SK-N-SH treated with all-trans-retinoic acid at 6 μM for 48 hours (cell line): Measurements from ENCODE around the gene ZMYND11.

ENCODE experiments used
- ATAC-seq: fragments of 200-7000 bp; cut with Tn5 transposase; 3 replicates; pipeline ENCODE4 v1.9.1; 2020; ENCODE audit warnings: mild to moderate bottlenecking, moderate library complexity
- ARNTL ChIP-seq: fragments of 450-650 bp; formaldehyde crosslinking; IDR thresholded peaks from 2 replicates; pipeline ENCODE4 v1.5.0; 2020; ENCODE audit warnings: low read depth, mild to moderate bottlenecking, moderate library complexity, borderline replicate concordance
- BACH2 ChIP-seq: fragments of 250-450 bp; sonication (Bioruptor Pico); IDR thresholded peaks from 2 replicates; pipeline ENCODE4 v1.9.0; 2021; ENCODE audit warnings: mild to moderate bottlenecking, borderline replicate concordance
- CSDC2 ChIP-seq: fragments of 250-450 bp; sonication (Bioruptor Pico); IDR thresholded peaks from 2 replicates; pipeline ENCODE4 v1.5.0; 2020; ENCODE audit warnings: mild to moderate bottlenecking, moderate library complexity
- ESRRG ChIP-seq: fragments of 250-450 bp; sonication (Bioruptor Pico); IDR thresholded peaks from 2 replicates; pipeline ENCODE4 v1.6.1; 2021; ENCODE audit warnings: mild to moderate bottlenecking
- GLIS3 ChIP-seq: fragments of 250-450 bp; sonication (Bioruptor Pico); IDR thresholded peaks from 2 replicates; pipeline ENCODE4 v1.5.0; 2020; ENCODE audit warnings: mild to moderate bottlenecking, moderate library complexity
- ISL1 ChIP-seq: fragments of 250-450 bp; sonication (Bioruptor Pico); IDR thresholded peaks from 2 replicates; pipeline ENCODE4 v2.1.2; 2022; ENCODE audit warnings: mild to moderate bottlenecking, moderate library complexity
- OSR1 ChIP-seq: fragments of 250-450 bp; sonication (Bioruptor Pico); IDR thresholded peaks from 2 replicates; pipeline ENCODE4 v1.8.0; 2022; ENCODE audit warnings: moderate library complexity, mild to moderate bottlenecking, inconsistent platforms
- PATZ1 ChIP-seq: fragments of 250-450 bp; sonication (Bioruptor Pico); IDR thresholded peaks from 2 replicates; pipeline ENCODE4 v1.8.0; 2020; ENCODE audit warnings: mild to moderate bottlenecking, moderate library complexity, borderline replicate concordance
- POU6F1 ChIP-seq: fragments of 250-450 bp; sonication (Bioruptor Pico); IDR thresholded peaks from 2 replicates; pipeline ENCODE4 v1.8.0; 2021; ENCODE audit warnings: low read depth, mild to moderate bottlenecking, moderate library complexity, borderline replicate concordance
- PPARA ChIP-seq: fragments of 250-450 bp; sonication (Bioruptor Pico); IDR thresholded peaks from 2 replicates; pipeline ENCODE4 v1.5.0; 2020; ENCODE audit warnings: mild to moderate bottlenecking, borderline replicate concordance
- RARB ChIP-seq: fragments of 250-450 bp; sonication (Bioruptor Pico); IDR thresholded peaks from 2 replicates; pipeline ENCODE4 v1.8.0; 2021; ENCODE audit warnings: mild to moderate bottlenecking, moderate library complexity
- SNAI2 ChIP-seq: fragments of 250-450 bp; sonication (Bioruptor Pico); IDR thresholded peaks from 2 replicates; pipeline ENCODE4 v1.5.0; 2020; ENCODE audit warnings: mild to moderate bottlenecking, moderate library complexity
- TCF4 ChIP-seq: fragments of 250-450 bp; sonication (Bioruptor Pico); IDR thresholded peaks from 2 replicates; pipeline ENCODE4 v1.8.0; 2021; ENCODE audit warnings: mild to moderate bottlenecking, moderate library complexity, borderline replicate concordance
- TOX ChIP-seq: fragments of 250-450 bp; sonication (Bioruptor Pico); IDR thresholded peaks from 2 replicates; pipeline ENCODE4 v1.8.0; 2021; ENCODE audit warnings: mild to moderate bottlenecking, moderate library complexity, borderline replicate concordance
- TSHZ2 ChIP-seq: fragments of 250-450 bp; sonication (Bioruptor Pico); IDR thresholded peaks from 2 replicates; pipeline ENCODE4 v1.5.0; 2020; ENCODE audit warnings: mild to moderate bottlenecking, moderate library complexity
- ZC3H10 ChIP-seq: fragments of 250-450 bp; sonication (Bioruptor Pico); IDR thresholded peaks from 2 replicates; pipeline ENCODE4 v1.5.1; 2021; ENCODE audit warnings: mild to moderate bottlenecking, moderate library complexity
- ZFP3 ChIP-seq: fragments of 250-450 bp; sonication (Bioruptor Pico); IDR thresholded peaks from 2 replicates; pipeline ENCODE4 v1.5.0; 2020; ENCODE audit warnings: mild to moderate bottlenecking, moderate library complexity
- ZFP30 ChIP-seq: fragments of 450-650 bp; formaldehyde crosslinking; IDR thresholded peaks from 2 replicates; pipeline ENCODE4 v1.5.0; 2022; ENCODE audit warnings: mild to moderate bottlenecking, moderate library complexity
- ZNF565 ChIP-seq: fragments of 450-650 bp; formaldehyde crosslinking; conservative IDR thresholded peaks from 2 replicates; pipeline ENCODE4 v1.5.0; 2020; ENCODE audit warnings: low read depth, mild to moderate bottlenecking, moderate library complexity
- ZNF70 ChIP-seq: fragments of 450-650 bp; formaldehyde crosslinking; IDR thresholded peaks from 2 replicates; pipeline ENCODE4 v1.5.0; 2020; ENCODE audit warnings: mild to moderate bottlenecking, moderate library complexity
- ZNF8 ChIP-seq: fragments of 450-650 bp; formaldehyde crosslinking; IDR thresholded peaks from 2 replicates; pipeline ENCODE4 v1.5.0; 2020; ENCODE audit warnings: mild to moderate bottlenecking, moderate library complexity
- TF ChIP-seq, protein P1 (sequence below): fragments of 250-450 bp; sonication (Bioruptor Pico); IDR thresholded peaks from 2 replicates; pipeline ENCODE4 v1.5.1; 2020; ENCODE audit warnings: low read depth, mild to moderate bottlenecking, moderate library complexity

ZMYND11 gene

DNA sequence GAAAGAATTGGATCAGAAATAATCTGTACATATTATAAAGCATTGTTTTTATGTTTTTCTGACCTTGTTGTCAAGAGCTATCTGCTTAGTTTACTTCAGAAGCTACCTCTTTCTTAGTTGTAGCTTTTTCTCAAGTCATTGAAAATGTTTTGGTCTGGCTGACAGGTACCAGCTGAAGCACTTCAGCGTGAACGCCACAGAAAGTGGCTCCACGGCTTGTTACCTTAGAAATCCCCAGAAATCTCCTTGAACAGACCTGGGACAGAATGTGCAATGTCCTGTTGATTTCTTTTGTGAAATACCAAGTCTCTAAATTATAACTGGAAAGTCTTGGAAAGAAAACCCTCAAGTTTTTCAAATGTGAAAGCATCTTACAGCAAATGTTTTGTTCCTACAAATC is 96.8 kb downstream of the ZMYND11 start:
- TF ChIP-seq PATZ1 (CRISPR knock-in tag) (no peak), ZFP30 (CRISPR knock-in tag) (no peak), TSHZ2 (CRISPR knock-in tag) (no peak), ZC3H10 (no peak), ZNF70 (no peak), ZNF565 (CRISPR knock-in tag) (no peak), ARNTL (no peak), ZFP3 (CRISPR knock-in tag) (no peak), TCF4 (no peak), ESRRG (CRISPR knock-in tag) (no peak), OSR1 (CRISPR knock-in tag) (no peak), CSDC2 (CRISPR knock-in tag) (no peak), TOX (CRISPR knock-in tag) (no peak), GLIS3 (CRISPR knock-in tag) (no peak), PPARA (CRISPR knock-in tag) (no peak)
- TF ChIP-seq, protein P1, sequence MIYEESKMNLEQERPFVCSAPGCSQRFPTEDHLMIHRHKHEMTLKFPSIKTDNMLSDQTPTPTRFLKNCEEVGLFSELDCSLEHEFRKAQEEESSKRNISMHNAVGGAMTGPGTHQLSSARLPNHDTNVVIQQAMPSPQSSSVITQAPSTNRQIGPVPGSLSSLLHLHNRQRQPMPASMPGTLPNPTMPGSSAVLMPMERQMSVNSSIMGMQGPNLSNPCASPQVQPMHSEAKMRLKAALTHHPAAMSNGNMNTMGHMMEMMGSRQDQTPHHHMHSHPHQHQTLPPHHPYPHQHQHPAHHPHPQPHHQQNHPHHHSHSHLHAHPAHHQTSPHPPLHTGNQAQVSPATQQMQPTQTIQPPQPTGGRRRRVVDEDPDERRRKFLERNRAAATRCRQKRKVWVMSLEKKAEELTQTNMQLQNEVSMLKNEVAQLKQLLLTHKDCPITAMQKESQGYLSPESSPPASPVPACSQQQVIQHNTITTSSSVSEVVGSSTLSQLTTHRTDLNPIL (CRISPR knock-in tag) = no peak
- TF ChIP-seq, all 23 proteins: peak for 0
- no peak for ATAC-seq

DNA sequence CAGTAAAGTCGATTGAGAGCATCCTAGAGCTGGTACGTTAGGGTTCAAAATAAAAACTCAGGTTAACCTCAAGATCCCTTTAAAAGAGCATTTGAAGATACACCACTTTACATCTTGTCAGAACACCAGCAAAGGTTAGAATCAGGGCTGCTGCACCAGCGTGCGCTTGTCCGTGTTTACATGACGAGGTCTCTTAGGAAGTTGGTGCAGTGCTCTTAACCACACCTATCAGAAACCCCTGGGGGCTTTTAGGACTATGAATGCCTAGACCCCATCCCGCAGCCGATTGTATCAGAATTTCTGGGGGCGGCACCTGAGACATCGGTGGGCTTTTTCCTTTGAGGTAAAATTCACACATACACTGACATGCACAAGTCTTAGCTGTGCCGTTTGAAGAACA is 97.6 kb downstream of the ZMYND11 start:
- TF ChIP-seq, protein P1 (CRISPR knock-in tag) = no peak
- TF ChIP-seq ZFP30 (CRISPR knock-in tag) (no peak), ARNTL (no peak), POU6F1 (CRISPR knock-in tag) (no peak), TCF4 (no peak), ZNF8 (no peak), CSDC2 (CRISPR knock-in tag) (no peak), TSHZ2 (CRISPR knock-in tag) (no peak), TOX (CRISPR knock-in tag) (no peak), ESRRG (CRISPR knock-in tag) (no peak), ZNF565 (CRISPR knock-in tag) (no peak), GLIS3 (CRISPR knock-in tag) (no peak), ZFP3 (CRISPR knock-in tag) (no peak), SNAI2 (CRISPR knock-in tag) (no peak), ZC3H10 (no peak), ISL1 (CRISPR knock-in tag) (no peak), ZNF70 (no peak), BACH2 (CRISPR knock-in tag) (no peak), RARB (CRISPR knock-in tag) (no peak)
- no peak for ATAC-seq
